ENCODE data around the gene MMP25.
A peak's percentile ranks its signal among the peaks of the same experiment; 100 is the strongest.

MMP25 gene

DNA sequence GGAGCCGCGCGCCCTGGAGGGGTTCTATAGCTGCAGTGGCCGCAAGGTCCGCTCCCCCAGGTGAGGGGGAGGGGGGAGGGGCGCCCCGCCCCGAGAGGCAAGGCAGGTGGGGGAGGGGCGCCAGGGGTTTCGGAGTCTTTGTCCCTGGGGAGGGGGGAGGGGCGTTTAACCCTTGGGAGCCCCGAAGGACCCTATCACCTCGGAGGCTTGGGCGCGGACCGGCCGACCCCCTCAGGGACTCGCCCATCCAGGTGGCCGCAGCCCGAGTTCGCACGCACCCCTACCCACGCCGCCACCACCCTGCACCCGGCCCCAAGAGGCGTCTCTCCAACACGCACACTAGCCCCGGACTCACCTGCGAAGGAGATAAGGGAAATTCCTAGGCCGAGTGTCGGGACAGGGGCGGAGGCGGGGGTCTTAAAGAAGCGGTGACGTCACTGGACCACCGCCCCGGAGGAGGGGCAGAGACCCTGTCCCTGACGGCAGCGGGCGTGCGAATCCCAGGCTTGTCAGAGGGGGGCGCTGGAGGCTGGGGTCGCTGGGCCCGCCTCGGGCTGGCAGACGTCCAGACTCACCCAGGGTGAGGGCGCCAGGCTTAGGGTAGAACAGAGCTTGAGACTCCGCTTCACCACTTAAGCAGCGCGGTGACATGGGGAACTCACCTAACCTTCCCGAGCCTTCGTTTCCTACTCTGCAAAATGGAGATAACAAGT lies 28.4 kb upstream of the MMP25 start, which contains the start of gene CLDN6:
TSS of gene CLDN6 (minus strand) at position 390 of the 713 bp plus-strand sequence. CDS start 2,162 bp downstream, outside the sequence.
- DNase-seq = no peak

DNA sequence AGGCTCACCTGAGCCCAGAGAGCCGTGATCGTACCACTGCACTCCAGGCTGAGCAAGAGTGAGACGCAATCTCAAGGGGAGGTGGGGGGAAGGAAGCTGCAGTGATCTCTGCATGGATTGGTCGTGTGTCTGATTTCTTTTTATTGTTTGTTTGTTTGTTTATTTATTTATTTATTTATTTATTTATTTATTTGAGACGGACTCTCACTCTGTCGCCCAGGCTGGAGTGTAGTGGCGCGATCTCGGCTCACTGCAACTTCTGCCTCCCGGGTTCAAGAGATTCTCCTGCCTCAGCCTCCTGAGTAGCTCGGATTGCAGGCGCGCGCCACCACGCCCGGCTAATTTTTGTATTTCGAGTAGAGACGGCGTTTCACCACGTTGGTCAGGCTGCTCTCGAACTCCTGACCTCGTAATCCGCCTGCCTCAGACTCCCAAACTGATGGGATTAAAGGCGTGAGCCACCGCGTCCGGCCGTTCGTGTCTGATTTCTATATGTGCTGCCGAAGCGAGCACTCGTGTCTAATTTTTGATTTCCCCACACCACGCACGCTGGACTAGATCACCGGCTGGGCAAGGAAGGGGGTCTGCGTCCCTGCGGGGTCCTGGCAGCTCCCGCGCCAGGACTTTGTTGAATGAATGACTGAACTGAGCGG lies 26.6 kb upstream of the MMP25 start:
- DNase-seq = no peak

DNA sequence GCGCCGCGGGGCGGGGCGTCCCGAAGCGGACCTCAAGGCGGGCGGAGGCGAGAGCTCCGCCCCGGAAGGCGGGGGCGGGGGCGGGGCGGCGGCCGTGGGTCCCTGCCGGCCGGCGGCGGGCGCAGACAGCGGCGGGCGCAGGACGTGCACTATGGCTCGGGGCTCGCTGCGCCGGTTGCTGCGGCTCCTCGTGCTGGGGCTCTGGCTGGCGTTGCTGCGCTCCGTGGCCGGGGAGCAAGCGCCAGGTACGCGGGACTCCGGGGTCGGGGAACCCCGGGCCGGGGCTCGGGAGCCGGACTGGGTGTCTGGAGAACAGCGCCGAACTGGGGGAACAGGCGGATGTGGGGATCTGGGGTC lies 26.1 kb upstream of the MMP25 start, which contains the start of gene TNFRSF12A:
TSS of gene TNFRSF12A (plus strand) at position 122 of the 357 bp plus-strand sequence. CDS start at position 152, 30 bp downstream.
- peak; percentile 33 for DNase-seq

DNA sequence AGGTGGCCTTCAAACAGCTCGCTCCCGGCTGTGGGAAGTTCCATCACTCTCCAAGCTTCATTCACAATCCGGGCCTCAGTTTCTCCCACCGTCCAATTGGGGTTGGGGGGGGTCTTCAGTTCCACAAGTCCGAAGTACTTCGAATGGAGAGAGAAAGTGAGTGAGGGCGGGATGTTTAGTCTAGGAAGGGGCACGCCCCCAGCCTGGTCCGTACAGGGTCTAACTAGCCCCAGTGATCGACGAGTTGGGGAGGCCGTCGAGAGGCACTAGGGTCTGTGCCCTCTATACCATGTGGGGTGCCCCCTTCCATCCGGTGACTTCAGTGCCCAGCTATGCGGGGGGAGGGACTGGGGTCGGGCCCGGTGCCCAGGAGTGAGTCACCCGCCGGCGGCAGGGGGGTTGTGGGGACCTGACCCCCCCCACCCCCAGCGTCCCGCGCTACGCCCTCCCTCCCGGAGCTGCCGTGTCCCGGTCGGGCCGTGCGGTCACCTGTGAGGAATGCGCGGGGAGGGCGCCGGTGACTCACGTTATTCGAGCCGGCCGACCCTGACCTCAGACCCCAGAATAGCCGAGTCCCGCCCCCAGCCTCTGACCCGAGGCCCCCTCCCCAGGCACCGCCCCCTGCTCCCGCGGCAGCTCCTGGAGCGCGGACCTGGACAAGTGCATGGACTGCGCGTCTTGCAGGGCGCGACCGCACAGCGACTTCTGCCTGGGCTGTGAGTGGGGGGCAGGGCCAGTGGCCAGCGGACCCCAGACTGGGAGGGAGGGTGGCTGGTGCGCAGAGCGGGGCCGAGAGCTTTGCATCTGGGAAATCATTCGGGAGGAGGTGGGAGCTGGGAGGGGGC lies 25.5 kb upstream of the MMP25 start:
- no peak for DNase-seq

DNA sequence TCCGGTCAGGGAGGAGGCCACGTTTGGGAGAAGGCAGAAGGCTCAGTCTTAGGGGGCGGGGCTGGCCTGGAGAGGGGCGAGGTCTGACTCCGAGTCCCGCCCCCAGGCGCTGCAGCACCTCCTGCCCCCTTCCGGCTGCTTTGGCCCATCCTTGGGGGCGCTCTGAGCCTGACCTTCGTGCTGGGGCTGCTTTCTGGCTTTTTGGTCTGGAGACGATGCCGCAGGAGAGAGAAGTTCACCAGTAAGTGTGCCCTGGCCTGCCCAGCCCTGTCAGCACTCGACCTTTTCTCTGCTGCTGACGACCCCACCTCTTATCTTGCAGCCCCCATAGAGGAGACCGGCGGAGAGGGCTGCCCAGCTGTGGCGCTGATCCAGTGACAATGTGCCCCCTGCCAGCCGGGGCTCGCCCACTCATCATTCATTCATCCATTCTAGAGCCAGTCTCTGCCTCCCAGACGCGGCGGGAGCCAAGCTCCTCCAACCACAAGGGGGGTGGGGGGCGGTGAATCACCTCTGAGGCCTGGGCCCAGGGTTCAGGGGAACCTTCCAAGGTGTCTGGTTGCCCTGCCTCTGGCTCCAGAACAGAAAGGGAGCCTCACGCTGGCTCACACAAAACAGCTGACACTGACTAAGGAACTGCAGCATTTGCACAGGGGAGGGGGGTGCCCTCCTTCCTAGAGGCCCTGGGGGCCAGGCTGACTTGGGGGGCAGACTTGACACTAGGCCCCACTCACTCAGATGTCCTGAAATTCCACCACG lies 24.7 kb upstream of the MMP25 start:
- DNase-seq = no peak

DNA sequence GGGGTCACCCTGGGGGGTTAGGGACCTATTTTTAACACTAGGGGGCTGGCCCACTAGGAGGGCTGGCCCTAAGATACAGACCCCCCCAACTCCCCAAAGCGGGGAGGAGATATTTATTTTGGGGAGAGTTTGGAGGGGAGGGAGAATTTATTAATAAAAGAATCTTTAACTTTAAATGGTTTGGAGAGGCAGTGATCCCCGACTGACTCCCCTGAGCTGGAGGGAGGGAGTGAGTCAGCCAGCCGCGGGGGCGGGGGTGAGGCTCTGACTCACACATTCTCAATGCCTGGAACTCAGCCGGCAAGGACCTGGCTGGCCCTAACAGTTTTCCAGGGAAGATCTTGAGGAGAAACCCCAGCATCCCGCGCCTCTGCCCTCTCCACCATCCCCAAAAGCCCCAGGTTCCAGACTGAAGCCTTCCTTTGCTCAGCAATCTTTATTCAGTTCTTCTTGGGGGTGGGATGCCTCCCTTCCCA lies 24.1 kb upstream of the MMP25 start:
- no peak for DNase-seq

DNA sequence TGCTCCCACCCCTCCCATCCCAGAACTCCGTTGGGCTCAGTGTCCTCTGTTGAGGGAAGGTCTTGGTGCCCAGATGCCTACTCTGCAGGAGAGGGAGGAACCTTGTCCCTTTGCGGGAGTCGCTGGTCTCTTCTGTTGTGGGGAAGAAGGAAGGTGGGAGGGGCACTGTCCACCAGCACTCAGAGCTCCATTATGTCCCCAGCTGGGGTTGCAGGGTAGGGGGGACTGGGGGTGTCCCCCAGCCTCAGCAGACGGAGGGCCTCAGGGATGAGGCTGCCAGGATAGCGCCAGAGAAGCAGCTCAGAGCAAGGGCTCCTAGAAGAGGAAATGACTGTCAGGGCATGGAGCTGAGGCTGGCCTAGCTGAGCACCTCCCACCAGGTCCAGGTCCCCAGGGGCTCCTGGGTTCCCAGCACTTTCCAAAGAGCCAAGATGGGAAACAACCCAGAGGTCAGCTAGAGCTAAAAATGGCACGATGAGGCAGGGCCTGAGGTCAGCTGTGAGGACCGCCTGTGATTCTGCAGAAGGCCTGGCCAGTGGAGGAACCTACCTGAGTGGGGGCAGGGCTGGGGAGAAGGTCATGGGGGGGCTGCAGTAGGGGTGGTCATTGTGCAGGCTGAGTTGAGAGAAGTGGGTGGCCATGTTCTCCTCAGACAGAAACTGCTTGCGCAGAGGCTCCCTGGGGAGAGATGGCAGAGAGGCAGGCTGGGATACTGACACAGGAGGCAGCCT lies 23.5 kb upstream of the MMP25 start:
- DNase-seq = no peak

DNA sequence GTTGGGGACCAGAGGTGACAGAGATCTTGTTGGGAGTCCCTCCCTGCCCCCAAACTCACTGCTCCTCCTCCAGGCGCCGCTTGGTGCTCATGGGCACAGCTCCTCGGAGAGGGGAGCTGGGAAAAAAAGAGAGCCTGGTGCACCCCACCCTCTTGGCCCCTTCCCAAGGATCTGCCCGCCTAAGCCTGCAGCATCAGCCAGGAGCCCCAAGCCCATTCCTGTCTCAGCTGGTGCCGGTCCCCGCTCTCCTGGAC lies 23.0 kb upstream of the MMP25 start:
- no peak for DNase-seq

DNA sequence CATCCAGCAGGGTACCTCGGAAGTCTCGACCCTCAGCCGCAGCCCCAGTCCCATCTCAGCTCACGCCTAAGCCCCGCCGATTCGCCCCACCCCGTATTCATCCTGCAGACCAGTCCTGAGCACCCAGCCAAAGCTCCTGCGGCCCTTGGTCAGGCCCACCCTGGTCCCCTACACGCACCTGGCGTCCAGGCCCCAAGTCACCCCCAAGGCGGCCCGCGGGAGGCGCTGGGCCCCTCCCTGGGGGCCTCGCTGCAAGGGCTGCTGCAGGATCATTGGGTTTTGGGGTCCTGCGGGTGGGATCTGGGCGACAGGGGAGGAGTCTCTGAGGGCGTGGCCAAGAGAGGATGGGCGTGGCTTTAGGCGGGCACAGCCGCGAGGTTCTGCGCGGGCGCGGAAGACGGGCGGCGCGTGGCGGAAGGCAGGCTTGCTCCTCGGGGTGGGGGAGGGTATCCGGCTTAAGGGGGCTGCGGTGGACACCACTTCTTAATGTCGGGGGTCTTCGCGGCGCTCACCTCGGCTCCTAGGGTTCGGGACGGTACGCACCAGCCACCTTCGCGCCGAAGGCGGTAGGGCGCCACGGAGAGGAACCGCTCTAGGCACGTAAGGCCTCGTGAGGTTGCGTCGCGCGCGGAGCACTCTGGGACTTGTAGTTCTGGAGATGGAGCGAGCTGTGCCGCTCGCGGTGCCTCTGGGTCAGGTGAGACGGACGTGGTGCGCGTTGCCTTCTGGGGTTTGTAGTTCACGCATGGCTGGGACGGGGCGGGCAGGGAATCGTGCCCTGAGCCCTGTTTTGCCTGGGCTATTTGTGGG lies 22.5 kb upstream of the MMP25 start, which contains the start of the genes HCFC1R1 and THOC6:
TSS of gene HCFC1R1 (minus strand) at position 274 of the 810 bp plus-strand sequence. CDS start at position 273, 1 bp downstream.
TSS of gene THOC6 (plus strand) at position 367 of the 810 bp plus-strand sequence. CDS start at position 659, 292 bp downstream.
- DNase-seq = peak; percentile 90

DNA sequence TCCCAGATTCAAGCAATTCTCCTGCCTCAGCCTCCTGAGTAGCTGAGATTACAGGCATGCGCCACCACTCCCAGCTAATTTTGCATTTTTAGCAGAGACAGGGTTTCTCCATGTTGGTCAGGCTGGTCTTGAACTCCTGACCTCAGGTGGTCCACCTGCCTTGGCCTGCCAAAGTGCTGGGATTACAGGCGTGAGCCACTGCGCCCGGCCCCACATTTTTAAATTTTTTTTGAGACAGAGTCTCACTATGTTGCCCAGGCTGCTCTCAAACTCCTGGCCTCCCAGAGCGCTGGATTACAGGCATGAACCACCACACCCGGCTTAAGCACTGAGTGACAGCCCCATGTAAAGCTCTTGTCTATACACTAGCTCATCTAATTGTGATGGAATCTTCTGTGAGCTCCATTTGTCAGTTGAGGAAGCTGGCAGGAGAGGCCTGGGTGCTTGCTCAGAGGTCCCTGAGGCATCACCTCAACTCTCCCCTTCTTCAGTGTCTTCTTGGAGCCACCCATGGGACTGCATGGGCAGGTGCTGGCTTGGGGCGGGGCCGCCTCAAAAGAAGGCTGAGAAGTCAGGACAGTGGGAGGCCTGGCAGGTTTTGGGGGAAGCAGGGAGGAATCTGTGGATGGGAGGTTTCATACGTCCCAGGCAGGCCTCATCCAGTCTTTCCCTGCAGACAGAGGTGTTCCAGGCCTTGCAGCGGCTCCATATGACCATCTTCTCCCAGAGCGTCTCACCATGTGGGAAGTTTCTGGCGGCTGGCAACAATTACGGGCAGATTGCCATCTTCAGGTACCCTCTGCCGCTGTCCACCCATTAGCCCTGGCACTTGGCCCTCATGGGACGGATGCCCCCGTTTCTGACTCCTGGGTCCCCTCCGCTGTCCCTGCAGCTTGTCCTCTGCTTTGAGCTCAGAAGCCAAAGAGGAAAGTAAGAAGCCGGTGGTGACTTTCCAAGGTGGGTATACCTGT lies 21.0 kb upstream of the MMP25 start:
- no peak for DNase-seq

DNA sequence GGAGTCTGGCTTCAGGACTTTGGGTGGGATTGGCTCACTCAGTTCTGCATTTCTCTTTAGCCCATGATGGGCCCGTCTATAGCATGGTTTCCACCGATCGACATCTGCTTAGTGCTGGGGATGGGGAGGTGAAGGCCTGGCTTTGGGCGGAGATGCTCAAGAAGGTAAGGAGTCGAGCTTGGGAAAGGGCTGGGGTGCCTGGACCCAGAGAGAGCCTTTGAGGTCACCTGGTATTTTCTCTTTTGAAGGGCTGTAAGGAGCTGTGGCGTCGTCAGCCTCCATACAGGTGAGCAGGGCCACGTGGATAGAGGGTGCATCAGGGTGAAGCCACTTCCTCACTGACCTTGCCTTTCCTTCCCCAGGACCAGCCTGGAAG lies 20.4 kb upstream of the MMP25 start:
- DNase-seq = no peak

DNA sequence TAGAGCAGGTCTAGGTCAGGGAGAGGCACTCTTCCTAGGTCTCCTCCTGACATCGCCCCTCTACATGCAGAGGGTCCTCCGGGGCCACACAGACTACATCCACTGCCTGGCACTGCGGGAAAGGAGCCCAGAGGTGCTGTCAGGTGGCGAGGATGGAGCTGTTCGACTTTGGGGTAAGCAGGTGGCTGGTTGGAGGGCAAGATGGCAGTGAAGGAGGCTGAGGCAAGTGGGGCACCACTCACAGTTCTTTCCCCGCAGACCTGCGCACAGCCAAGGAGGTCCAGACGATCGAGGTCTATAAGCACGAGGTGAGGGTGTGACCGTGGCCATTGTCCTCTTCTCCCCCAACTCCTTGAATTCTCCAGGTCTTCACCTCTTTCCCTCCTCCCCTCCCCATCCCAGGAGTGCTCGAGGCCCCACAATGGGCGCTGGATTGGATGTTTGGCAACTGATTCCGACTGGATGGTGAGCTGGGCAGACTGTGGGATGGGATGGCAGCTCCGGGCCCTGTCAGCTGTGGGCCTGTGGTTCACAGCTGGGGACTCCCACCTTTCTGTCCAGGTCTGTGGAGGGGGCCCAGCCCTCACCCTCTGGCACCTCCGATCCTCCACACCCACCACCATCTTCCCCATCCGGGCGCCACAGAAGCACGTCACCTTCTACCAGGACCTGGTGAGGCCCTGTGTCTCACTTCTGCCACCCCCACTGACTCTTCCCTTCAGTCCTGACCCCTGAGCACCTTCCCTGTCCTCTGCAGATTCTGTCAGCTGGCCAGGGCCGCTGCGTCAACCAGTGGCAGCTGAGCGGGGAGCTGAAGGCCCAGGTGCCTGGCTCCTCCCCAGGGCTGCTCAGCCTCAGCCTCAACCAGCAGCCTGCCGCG lies 19.5 kb upstream of the MMP25 start:
- DNase-seq = no peak

DNA sequence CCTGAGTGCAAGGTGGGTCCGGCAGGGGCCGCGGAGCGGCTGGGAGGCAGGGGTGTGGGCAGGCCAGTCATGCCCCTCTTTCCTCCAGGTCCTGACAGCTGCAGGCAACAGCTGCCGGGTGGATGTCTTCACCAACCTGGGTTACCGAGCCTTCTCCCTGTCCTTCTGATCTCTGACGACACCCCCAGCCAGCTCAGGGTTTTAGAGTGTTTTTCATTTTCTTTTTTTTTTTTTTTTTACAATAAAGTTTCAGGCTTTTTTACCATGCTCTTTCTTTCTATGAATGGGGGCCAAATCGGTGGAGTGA lies 18.9 kb upstream of the MMP25 start:
- DNase-seq = no peak

DNA sequence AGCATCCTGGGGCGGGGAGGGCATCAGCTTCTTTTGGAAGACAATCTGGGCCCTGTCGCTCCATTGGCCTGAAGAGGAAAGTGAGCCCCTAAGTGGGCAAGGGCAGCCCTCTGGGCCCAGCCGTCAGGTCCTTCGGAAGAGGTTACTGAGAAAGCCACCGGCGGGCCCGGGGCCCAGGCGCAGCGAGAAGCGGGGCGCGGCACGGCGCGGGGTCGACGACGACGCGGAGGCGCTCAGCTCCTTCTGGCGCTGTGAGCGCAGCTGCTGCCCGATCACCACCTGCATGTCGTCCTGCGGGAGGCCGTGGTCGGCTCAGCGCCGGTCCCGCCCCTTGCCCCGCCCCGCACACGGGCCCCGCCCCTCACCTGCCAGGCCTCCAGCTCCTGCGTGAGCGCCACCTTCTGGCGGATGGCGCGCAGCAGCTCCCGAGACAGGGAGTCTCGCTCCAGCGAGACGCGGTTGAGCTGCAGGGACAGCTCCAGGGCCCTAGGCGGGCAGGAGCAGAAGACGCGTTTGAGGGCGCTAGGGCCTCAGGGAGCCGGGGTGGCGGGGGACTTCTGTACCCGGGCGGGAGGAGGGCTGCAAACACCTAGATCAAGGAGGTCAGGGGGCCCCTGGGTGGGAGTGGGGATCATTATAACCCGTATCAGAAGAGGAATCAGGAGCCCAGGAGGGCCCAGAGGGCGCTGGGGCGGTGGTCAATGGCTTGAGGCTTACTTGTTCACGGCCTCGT lies 18.2 kb upstream of the MMP25 start:
- peak; percentile 30 for DNase-seq

DNA sequence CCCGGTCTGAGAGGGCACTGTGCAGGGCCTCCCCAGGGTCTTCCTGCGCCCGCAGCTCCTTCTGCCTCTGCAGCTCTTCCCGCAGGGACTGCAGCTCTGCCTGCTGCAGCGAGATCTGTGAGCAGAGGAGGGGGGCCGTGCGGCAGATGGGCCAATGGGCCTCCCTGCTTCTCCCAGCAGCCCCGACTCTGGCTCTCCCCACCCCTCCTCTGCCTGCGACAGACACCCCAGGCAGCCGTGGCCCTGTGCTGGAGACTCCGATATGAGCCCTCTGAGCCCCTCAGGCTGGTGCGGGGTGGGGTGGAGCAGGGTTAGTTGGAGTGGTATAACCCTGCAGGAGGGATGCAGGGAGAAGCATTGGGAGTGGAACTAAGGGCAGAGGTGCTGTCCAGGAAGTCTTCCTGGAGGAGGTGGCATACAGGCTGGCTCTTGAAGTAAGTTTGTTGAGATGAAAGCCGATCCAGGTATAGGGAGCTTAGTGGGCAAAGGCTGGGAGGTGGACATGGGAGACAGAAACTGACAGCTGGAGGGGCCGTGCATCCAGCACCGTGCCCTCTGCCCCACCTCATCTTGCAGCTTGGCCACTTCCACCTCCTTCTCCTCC lies 17.5 kb upstream of the MMP25 start:
- DNase-seq = no peak

DNA sequence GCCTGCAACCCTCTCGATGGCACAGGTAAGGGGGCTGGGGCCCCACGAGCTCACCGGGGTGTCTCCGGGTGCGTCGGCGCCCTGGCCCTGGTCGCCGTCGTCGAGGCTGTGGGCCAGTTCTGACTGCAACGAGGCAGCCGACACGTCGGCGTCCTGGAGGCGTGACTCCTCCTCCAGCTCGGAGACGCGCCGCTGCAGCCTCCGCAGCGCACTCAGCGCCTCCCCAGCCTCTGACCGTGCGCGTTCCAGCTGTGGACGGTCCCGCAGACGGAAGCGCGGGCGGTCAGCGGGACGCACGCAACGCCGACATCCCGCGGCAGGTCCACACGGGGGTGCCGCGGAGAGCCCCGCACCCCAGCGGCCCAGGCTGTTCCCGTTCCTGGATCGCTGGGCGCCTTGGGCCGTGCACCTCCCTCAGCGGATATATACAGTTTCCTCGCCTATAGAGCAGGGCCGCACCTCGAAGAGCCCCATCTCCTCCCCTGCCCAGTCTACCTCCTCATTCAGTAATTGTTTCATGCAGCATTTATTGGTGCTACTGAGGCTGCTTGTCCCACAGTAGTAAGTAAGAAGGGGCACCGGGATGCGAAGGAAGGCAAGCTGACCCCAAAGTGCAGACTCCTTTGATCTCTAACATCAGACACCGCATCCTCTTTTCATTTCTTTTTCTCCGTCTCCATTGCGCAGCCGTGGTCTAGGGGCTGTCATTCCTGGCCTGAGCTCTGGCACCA lies 16.7 kb upstream of the MMP25 start:
- no peak for DNase-seq
